NCI-H1694 treated with DMSO at 0.1 percent for 48 hours (cell line): Measurements from ENCODE around the gene LDAH.

Experiments used
- DNase-seq: peaks from one replicate; lab custom pipeline; 2025; lab: John Stamatoyannopoulos, UW

Gene LDAH

DNA sequence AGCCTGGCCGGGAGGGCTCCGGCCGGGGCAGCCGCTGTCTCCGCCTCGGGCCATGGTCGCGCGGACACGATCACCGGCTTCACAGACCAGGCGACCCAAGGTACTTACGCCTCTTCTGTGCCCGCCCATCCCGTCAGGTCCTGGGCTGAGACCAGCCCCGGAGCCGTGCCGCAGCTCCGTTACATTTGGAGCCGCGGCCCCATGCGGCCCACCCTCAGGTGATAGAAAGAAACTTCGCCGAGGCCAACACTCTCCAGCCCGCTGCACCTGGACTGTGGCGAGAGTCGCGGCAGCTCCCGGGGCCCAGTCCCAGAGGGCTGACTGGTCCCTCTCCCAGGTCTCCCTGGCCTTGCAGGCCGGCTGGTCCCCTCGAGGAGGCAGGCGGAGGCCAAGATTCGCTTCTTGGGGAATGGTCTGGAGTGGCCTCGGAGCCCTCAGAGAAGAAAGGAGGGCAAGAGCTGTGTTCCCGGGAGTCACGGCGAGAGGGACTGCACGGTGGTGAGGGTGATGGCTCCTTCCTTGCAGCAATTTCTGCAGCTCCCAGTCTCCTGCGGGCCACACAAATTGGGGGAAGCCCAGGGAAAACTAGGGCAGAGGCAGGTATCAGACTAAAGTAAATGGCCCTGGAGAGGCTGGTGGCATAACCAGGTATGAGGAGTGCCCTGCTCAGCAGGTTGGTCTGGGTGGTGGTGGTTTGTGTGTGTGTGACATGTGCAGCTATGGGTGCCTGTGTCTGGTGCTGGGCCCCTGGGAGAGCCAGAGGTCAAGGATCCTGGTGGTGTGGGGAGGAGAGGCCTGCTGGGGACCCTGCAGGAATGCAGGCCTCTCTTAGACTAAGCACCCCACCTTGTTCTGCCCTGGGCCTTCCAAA is 155.1 kb downstream of the LDAH start:
- DNase-seq, result no peak

GRCh38 chr2:20667151-20667530 is 155.8 kb downstream of the LDAH start:
- DNase-seq, result no peak

GRCh38 chr2:20666304-20667150 is 156.4 kb downstream of the LDAH start, which contains the start of gene GDF7:
GDF7 (plus strand) TSS chr2:20667144; CDS start chr2:20667240, 96 bp downstream.
- DNase-seq, result no peak

DNA sequence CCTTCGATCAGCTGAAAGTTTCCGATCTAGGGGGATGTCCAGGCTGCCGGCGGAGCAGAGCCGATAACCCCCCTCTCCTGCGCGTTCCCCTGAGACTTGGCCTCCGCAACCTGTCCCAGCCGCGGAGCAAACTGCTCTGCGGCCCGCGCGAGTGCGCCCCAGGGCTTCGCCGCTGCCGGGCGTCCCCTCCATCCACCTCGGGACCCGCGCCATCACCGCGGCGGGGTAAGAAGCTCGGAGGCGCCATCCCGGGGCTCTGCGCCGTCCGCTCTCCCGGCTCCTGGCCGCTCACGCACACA is 156.9 kb downstream of the LDAH start:
- no peak for DNase-seq

DNA sequence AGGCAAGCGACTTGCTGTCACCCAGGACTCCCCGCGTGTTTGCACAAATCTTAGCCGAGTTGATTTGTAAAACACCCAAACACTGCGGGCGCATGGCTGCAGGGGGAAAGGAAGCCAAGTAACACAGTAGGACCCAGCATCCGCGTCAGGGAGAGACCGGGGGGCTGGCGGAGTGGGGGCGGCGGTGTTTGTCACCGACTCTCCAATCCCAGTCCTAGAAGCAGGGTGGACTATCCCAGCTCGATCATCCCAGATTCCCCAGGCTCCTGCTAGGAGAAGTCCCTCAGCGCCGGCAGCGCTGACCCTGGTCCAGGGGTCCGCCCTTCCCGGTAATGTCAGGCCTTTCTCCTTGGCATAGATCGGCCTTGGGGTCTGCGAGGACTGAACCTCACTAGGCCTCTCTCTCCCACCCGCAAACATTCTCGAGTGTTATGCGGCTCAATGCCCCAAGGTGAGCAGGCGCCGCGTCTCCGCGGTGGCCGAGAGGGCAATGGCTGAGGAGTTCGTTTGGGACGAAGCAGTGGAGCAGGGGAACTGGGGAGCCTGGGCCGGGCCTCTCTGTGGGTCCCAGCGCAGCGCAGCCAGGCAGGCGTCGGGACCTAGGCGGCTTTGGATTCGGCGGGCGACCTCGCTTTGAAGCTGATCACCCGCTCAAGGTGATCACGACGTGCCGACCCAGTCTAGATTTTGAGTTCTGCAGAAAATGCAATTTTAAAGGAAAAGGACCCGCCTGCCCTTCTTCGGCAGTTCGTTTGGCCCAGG is 157.5 kb downstream of the LDAH start:
- DNase-seq, result no peak

- DNase-seq, result no peak
These were observed 158.3 kb downstream of the LDAH start for GRCh38 chr2:20664431-20665242.

DNA sequence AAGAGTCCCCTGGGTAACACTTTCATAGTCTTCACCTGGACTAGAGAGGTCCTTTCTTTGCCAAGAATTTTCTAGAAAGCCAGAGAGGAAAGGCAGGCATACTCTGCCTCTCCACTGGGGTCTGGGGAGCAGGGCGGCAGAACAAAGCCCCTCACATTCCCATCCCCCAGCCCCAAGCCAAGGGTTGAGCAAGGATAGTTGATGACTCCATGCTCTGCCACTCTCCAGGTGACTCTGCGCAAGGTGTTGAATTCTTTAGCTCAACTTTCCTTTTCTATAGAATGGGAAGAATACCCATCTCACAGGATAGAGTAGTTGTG is 158.9 kb downstream of the LDAH start:
- DNase-seq, result no peak

GRCh38 chr2:20663196-20664070 is 159.5 kb downstream of the LDAH start:
- no peak for DNase-seq

DNA sequence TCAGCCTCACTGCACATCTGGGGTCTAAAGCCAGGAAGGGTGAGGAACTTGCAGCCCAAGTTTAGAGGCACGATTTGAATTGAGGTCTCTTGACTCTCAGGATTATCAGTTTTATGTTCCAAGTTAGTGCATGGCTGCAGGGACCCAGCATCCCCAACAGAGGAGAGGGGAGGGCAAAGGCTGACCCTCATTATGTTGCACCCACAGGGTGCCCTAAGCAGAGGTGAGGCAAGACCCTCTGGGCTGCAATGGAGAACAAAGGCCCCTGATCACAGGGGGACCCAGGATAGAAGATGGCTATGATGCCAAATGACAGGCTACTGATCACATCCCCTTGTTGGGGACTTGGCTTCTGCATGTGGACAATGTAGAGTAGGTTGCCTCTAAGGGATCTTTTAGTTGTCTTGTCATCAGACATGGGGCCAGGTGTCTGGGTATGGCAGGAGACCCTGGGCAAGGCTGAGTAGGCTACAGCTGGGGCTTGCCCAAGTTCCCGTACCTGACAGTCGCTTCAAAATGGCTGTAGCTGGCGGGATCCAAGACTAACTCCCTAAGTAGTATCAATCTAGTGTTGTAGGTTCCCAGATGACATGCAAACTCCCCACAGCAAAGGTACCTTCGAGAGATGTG is 160.5 kb downstream of the LDAH start:
- DNase-seq, result no peak

- peak; percentile 78 for DNase-seq
These were observed 161.2 kb downstream of the LDAH start for GRCh38 chr2:20661421-20662307.

- no peak for DNase-seq
These were observed 162.1 kb downstream of the LDAH start for GRCh38 chr2:20660506-20661420.

- no peak for DNase-seq
These were observed 165.2 kb downstream of the LDAH start for GRCh38 chr2:20657522-20658235.

DNA sequence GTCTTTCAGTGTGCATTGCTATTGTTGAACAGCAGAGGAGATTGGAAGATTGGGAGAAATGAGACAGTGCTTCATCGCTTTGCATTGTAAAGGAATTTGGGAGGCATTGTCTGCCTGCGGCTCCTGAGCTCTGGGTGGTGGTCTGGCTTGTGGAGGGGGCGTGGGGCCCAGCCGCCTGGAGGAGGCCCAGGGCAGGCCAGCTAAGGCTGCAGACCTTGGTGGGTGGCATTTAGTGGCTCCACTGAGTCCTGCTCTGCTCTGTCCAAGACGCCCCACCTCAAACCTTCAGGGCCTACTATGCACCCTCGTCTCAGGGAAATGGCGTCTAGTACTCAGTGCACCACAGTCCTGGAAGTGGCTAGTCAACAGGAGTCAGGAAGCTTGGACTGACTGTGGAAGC is 166.3 kb downstream of the LDAH start:
- no peak for DNase-seq

- no peak for DNase-seq
These were observed 168.4 kb downstream of the LDAH start for GRCh38 chr2:20654535-20654813.

DNA sequence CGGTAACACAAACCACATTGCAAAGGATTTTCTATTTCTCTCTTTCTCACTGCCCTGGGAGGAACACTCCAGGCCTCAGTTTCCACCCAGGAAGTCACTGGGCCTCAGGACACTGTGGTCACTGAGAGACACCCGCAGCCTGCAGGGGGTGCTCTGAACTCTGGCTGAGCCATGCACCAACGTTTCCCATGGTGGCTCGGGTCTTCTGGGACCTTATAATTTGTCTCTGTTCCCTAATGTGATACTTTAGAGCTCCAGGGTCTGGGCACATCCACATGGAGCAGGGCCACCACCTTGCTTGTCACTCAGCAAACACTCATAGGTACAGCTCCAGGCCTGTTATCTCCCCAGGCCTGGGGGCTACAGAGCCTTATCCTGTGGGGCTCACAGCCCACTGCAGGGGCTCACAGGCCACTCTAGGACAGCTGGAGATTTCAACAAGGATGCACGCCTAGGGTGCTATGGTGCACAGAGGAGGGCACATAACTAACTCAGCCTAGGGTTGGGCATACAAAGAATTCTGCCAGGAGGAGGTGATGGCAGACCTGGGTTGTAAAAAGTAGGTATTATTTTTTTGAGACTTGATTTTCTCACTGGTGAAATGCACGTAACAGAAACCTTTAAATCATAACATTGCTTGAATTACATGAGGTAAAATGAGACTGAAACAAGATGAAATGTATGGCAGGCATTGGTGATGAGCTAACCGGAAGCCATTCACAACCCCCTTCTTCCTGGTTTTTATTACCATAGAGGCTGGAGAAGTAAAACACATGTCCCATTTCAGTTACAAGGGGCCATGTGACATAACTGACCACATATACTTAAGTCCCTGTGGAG is 169.0 kb downstream of the LDAH start:
- DNase-seq, result no peak

DNA sequence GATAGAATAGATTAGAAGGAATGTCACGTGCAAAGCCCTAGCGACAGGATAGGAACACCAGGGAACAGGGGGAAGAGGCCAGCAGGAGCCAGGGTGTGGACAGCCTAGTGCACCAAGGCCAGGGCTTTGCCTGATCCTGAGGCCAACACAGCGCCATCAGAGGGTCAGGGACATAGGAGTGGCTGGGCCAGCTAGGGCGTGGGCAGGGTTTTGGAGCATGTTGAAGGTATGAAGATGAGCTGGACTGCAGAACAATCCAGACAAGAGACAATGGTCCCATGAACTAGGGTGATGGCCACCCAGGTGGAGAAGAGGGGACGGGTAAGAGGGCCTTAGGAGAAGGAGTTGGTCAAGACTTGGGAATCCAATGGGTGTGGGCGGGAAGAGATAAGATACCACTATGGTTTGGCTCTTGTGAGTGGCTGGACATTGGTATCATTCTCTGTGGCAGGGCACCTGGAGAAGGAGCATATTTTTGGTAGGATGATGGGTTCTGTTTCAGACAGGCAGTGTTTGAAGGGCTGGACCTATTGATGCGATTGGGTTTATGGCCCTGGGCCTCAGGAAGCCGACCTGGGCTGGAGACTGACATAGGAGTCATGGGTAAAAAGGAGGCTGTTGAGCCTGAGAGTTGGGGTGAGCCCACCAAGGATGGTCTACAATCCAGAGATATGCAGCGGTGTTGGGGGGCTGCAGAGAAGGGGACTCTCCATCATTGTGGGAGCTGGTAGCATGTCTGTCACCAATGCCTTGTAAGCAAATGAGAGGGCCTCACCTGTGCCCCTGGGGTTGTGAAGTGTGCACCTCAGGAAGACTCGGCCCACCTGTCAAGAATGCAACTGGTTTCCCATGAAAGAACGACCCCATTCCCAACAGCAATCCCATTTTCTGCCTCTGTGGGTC is 170.0 kb downstream of the LDAH start:
- no peak for DNase-seq
